GM19438 (cell line): Measurements from ENCODE around the gene CAPN7.

Source experiments
- ATAC-seq: cut with Tn5 transposase; IDR thresholded peaks from one replicate; pipeline ENCODE4 v1.9.1; 2021; ENCODE audit warnings: low read depth; ENCODE audit not compliant: unreplicated experiment

The CAPN7 gene

DNA sequence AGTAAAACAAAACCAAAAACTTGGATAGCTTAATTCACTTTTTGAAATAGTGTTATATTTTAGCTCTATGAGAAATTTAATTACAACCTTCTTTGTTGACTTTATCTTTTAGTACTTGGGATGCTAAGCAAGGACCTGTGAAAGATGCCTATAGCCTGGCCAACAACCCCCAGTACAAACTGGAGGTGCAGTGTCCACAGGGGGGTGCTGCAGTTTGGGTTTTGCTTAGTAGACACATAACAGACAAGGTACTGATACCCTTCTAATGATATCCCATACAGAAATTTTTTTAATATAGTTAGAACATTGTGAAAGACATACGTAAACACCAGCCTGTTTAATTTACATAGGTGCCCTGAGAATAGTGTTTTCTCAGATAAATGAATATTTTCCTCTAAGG, 35.3 kb downstream of the CAPN7 start:
- no peak for ATAC-seq

DNA sequence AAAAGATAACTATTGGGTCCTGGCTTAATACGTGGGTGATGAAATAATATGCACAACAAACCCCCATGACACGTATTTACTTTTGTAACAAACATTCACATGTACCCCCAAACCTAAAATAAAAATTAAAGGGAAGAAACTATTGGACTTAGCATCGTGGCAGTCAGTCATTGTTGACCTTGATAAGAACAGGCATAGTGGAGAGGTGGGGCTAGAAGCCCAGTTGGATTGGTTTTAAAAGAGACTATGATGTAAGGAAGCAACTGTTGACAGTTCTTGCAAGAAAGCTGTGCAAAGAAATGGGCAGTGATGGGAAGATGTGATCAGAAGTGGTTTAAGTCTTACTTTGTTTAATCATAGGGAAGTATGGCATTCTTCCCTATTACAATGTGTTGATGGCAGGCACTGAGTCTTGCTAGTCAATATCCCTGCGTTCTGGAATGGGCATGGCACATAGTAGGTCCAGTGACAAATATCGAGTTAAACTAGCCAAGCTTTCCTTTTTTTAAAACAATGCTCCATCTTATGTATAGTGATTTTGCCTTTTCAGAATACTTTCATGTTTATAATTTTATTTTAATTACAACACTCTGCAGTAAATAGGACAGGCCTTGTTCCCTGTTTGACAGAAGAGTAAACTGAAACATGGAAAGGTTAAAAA, 37.9 kb downstream of the CAPN7 start:
- no peak for ATAC-seq

DNA sequence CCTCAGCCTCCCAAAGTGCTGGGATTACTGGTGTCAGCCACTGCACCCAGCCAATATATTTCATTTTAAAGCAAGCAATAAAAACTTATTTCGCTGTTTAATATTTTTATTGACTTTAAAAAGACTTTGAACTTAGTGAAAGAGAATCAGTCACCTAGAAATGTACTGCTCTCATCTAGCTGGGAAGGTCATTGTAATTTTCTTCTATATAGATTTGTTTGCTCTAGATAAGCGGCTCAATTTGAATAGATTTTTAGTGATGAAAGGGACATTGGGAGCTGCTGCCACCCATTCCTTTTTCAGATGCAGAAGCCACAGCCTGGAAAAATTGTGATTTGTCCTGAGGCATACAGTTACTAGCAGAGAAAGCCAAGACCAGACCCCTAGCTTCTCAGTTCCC, 40.1 kb downstream of the CAPN7 start:
- ATAC-seq: no peak

DNA sequence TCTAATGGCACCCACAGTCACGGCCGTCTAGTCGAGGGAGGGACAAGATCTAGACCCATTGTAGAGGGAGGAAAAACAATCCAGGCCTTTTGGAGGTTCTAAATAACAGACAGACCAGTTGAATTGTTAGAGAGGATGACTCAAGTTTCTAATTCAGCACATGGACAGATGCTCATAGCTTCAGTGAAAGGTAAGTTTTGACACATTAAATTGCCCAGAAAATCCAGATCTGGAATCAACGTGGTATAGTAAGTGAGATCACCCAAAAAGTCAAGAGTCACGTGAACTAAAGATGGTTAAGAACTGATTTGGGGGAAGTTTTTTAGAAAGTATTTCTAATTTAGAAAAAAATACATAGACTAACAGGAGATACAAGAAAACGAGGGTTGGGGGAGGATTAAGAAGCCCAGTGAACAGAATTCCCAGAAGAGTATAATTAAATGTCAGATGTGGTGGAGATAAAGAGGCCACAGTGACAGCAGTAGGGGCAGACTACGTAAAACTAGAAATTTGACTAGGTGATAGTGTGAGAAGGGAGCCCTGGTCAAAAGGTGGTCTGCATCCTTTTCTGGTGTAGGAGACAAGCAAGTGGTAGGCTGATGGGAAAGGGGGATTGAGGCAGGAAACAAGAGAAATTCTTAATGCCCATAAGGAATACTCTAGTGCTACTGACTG, 47.1 kb downstream of the CAPN7 start:
- ATAC-seq: no peak

DNA sequence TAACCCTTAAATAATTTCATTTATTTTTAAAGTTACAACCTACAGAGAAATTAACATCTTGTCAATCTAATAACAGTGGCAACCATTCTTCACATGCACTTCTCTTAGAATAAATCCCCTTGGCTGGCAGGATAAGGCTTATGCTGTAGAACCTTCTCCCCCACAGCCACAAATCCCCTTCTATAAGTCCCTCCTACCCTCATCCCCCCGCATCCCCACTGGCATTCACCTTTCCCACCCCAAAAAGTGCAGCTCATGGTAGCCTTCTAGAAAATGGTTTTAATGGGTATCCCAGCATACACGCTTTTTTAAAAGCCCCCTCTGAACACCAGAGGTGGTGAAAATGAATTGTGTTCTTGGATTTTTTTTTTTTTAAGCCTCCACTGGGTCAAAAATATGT, 49.2 kb downstream of the CAPN7 start:
- ATAC-seq: no peak

DNA sequence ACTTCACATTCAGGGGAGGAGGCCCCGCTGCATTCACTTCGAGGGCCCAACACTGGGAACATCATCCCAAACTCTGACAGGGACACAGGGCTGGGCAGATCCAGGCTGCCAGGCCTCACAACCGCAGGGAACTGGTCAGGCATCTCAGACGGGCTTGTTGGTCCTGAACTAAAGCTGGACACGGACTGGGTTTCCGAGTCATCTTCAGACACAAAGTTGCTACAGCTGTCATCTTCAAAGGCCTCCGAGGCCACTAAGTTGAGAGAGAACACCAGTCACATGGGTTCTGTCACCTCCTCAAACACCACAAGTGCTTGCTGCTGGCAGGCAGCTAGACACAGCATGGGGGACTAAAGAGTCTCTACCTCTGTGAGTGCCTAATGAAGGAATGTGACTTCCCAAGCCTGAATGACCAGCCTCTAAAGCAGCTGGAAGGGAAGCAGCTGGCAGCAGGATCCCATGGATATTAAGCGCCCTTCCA, 50.9 kb downstream of the CAPN7 start:
- ATAC-seq: no peak

DNA sequence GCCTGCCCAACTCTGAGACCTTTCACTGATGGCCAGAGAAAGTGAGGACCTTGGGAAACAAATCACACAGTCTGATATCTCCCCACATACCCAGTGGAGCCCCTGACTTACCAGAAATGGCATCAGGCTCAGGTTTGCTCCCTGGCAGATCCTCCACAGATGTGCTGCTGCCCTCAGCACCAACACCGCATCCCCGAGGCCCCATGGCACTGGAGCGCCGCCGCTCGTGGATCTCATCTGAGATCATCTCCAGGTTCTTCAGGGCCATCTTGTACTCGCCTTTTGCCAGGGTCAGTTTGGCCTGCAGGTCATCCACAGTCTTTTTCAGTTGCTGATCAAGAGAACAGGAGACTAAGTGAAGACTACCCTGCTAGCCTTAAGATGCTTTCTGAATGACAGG, 52.7 kb downstream of the CAPN7 start:
- no peak for ATAC-seq

DNA sequence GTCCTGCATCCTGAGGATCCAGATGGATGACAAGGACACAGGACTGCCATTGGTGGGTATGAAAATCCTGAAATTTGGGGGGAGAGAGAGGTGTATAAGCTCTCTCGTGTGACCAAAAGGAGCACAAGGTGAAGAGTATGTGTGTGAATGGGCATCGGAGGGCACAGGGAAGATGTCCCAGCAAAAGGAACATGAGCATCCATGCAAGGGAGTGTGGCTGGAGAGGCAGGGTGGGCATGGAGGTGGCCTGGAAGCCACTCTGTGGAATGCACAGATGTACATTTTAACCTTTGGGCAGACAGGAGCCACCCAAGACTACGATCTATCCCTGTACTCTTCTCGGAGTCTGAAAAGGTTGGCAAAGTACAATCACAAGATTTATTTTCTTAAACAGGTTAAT, 54.5 kb downstream of the CAPN7 start:
- ATAC-seq: no peak

DNA sequence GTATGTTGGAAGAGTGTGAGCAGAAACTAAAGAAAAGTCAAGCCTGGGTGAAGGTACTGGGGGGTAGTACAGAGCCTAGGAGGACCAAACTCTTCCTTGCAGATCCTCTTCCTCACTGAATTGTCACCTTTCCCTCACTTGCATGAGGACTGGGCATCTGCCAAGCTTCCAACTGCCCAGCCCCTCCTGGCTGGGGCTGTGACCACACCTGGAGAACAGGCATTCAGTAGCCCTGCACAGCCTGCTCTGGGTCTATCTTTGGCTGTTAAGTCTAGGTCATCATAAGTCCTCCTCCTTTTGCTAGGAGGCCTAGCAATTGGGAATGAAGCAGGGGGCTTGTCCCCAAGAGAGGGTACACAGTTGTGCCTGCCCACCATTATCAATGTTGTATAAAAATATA, 55.2 kb downstream of the CAPN7 start:
- ATAC-seq: no peak

DNA sequence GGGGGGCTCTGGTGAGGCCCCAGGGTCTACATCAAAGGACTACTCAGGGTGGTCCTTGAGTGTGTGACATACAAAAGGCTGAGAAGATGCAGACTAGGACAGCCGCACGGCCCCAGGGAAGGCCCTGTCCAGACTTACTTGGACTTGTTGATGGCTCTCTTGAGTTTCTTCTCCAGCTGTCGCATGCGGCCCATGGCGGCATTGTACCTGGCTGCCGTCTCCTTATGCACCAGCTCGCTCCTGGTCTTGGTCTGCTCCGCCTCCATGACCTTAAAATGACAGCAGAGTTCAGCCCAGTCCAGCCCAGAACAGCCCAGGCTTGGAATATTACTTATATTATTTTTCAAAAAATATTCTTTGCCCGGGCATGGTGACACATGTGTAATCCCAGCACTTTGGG, 56.0 kb downstream of the CAPN7 start:
- ATAC-seq: no peak

DNA sequence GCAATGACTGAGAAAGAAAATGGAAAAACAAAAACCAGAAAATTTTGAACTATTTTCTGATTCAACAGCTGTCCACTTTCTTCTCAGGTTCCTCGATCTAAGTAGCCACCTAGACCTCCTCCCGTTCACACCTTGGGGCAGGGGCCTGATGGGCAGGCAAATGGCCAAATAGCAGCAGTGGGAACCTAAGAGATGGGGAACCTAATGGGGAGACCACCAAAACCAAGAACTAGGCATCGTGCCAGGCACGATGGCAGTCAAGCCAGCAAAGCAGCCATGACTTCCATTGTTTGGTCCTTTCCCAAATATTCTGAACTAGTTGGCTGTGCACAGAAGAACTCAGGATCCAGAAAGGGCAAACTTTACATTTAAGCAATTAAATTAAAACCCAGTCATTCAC, 57.1 kb downstream of the CAPN7 start:
- no peak for ATAC-seq

DNA sequence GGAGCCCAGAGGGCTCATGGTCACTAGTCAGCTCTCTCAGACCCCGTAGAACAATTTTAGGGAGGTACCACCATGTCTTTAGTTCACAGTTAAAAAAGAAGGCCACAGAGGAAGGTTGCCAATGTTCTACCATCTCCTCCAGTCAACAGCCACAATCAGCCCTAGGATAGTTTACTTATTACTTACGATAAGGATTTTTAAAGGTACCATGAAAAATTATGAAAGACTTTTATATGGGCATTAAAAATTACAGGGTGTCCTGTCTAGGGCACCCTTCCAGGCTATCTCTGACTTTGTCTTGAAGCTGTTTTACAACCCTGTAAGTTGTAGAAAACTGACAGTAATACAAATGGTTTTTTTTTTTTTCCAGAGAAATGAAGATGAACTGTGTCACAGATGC, 57.9 kb downstream of the CAPN7 start:
- ATAC-seq: no peak

DNA sequence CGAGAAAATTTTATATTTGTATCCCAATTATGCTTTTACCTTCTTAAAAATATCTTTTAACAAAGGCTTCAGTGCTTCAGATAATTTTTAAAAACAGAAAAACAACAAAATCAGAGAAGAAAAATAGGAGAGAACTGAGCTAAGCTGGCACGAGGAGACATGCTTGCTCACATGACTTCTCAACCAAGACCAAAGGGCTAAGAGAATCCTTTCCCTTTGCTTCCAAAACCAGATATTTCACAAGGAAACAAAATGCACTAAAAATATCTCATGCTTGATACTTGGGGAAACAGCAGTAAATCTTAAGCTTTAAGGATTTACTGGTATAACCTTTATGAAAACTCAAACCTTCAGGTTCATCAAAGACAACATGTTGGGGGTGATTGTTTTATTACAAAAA, 58.4 kb downstream of the CAPN7 start:
- no peak for ATAC-seq

DNA sequence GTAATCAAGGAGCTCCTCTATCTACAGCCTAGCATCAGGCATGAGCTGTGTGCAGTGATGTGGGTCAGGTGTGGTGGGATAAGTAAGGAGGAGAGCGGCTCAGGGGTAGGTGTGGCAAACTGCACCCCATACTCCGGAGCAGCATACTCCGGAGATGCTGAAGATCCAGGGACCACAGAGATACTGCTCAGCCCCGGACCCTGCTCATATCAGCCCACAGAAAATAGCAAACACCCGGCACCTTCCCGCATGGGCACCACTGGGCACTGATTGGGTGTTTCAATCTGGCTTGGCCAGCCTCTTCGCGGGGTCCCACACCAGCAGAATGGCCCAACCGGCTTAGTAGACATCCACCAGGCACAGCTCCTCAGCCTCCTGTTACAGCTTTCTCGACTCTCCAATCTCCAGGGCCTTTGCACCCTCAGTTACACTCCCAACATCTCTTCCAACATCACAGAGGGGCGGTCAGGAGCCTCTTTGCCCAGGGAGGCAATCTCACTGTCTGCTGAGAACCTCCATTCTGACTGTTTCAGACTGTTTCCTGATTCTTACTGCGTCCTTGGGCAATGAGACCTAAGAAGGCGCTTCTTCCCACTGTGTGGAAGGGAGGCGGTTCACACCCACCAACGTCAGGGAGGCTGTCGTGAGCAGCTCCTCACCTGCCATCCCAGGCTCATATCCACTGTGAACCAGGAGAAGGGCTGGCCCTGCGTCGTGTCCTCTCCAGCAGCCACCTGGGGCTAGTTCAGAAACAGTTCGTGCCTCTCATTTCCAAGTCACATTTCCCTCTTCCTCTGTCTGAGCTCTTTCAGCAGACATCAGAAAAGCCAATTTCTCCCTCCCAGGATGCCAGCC, 59.8 kb downstream of the CAPN7 start:
- ATAC-seq: no peak

DNA sequence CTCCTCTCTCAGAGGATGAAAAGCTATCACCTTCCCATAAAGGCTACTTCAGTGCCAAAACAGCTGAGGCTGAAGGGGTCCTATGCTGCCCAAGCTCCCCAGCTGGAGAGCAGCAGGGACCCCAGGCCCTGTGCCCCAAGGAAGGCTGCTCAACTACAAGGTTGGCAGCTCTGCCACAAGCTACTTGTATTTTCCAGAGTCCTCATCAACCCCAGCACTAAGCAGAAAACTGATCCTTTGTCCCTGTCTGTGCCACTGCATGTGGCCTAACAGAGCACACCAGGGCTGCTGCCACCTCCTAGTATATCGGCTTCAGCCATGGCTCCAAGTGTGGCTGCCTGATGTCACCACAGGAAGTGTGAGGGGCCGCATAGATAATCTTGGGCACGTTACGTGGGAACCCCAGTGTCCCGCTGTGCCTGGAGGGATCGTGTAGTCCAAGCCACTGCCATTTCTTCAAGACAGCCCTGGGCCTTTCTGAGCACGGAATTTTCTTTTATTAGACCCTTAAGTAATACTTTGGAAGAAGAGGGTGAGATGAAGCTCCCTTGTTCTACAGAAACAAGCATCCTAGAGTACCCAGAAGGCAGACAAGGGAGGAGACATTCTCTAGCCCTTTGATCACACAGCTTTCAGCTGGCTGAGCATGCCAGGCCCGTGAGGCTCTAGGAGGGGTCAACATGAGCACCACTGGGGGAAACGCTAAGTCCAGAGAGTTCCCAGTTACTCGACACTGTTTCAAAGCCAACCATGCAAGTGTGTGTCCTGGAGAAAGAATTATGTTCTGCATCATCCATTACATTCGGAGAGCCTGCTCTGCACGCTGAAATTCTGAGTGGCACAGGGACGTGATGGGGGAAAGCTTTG, 60.7 kb downstream of the CAPN7 start:
- no peak for ATAC-seq

DNA sequence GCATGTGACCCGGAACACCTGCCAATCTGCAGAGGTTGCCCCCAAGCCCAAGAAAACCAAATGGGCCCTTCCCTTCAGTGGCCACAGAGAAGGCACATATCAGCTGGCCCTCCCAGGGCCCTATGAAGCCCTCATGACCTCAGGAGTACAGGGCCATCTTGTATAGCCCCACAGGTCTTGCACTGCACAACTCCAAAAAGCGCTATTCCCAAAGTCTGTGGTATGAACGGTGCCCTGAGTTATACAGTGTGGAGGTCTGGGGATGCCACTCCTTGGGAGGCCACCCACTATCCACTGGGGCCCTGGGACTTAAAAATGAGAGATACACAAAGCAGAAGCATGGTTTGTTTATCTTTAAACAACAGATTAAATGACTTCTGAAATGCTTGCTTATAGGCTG, 61.5 kb downstream of the CAPN7 start:
- ATAC-seq: no peak

DNA sequence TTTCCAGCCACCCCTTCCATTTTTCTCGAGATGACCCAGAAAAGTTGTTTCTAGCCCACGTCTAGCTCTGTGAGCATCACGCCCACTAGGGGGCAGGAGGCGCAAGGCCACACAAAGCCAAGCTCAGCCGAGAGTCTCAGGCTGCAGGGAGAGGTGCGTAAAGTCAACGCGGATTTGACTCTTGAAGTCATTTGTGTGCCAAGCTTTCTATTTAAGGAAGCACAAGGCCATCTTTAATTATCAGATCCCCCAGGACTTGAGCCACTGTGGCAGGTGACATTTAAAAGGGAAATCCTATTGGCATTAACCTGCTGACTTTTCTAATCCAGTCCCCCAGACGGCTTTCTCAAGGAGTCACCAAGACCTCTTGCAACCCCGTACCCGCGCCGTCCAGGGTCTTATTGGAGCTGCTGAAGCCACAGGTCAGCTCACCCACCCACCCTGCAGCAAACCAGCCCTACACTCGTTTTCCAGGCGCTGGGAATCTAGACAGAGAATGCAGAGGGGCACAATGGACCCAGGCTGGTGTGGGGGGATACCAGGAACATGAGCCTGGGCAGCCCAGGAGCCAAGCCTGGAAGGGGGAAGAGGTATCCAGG, 62.1 kb downstream of the CAPN7 start:
- no peak for ATAC-seq

DNA sequence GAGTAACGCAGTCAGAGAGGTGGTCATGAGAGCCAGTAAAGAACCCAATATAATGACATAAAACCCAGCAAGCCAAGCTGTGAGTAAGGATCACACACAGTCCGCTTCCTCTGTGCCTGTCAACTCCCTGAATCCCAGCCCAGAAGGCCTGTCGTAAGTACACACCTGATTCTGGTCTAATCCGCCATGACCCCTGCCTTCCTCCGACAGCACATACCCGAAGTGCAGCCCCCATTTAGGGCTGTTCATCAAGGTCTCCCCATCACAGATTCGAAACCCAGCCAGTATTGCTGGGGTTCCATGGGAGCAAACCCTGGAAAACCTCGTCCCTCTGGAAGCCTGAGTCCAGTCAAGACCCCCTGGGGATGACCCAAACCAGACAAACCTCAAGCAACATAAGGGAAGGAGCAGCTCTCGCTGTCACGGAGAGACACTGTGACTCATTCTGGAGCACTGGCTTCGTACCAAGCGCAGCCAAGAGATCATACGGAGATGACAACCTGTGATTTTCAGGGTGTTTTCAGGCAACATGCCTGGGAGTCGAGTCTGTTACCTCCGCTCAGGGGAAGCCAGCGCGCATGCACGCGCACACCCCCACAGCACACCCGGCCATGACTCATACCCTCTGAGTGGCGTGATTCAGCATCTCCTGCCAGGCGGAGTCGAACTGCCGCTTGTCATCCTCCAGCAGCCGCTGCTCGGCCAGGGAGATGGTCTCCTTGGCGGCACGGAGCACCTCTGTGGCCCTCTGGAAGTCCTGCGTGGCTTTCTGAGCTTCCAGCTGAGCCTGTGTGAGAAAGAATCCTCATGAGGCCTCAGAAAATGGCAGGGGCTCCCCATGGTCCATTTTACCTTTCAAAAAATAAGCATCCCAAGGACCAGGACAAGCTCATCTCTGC, 63.3 kb downstream of the CAPN7 start:
- ATAC-seq: no peak

DNA sequence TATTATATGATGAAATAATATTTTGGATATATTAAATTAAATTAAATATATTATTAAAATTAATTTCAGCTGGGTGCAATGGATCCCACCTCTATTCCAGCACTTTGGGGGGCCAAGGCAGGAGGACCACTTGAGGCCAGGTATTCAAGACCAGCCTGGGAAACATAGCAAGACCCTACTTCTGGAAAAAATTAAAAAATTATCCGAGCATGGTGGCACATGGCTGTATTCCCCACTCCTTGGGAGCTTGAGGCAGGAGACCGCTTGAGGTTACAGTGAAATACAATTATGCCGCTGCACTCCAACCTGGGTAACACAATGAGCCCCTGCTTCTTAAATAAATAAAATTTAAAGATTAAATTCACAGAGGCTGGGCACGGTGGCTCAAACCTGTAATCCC, 65.0 kb downstream of the CAPN7 start:
- no peak for ATAC-seq
